Measurements from ENCODE around the gene C6orf120.

The C6orf120 gene

DNA sequence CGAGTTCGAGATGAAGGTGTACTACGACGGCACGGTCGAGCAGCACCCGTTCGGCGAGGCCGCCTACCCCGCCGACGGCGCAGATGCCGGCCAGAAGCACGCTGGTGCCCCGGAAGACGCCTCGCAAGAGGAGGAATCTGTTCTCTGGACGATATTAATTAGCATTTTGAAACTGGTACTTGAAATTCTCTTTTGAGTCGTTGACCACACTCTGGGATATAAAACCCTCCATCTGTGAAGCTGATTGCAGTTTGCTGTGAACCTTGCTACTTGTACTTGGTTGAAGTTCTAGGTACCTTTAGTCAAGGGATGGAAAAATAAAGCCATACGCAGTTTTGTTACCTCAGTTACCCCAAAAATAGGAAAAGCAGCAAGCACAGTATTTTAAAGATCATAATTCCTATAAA is 917 bp downstream of the C6orf120 start:
- TF ChIP-seq EZH2phosphoT487 (IDR thresholded peaks at IDR 0.05; ENCODE audit: low read depth), result no peak
- TF ChIP-seq, protein P1, sequence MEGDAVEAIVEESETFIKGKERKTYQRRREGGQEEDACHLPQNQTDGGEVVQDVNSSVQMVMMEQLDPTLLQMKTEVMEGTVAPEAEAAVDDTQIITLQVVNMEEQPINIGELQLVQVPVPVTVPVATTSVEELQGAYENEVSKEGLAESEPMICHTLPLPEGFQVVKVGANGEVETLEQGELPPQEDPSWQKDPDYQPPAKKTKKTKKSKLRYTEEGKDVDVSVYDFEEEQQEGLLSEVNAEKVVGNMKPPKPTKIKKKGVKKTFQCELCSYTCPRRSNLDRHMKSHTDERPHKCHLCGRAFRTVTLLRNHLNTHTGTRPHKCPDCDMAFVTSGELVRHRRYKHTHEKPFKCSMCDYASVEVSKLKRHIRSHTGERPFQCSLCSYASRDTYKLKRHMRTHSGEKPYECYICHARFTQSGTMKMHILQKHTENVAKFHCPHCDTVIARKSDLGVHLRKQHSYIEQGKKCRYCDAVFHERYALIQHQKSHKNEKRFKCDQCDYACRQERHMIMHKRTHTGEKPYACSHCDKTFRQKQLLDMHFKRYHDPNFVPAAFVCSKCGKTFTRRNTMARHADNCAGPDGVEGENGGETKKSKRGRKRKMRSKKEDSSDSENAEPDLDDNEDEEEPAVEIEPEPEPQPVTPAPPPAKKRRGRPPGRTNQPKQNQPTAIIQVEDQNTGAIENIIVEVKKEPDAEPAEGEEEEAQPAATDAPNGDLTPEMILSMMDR (IDR thresholded peaks at IDR 0.05; ENCODE audit: low read depth, low read length), result no peak
- peaks cover 3% of the 10 kb centered on the region for H3K36me3 ChIP-seq (replicated peaks; ENCODE audit: low read depth, low read length)
- no peaks in the 10 kb centered on the region for H3K9me3 ChIP-seq (ENCODE audit: insufficient read depth, low read length)
- no peaks in the 10 kb centered on the region for H3K27me3 ChIP-seq (ENCODE audit: low read depth, low read length)
- H3K9ac ChIP-seq (ENCODE audit: low read length), result peak overlapping the region; percentile 94
- 0 out of 2 replicates have a peak, but pooled peaks cover 17% of the 10 kb centered on the region for H4K20me1 ChIP-seq (ENCODE audit: insufficient read depth, low read length)
- H3K4me2 ChIP-seq (ENCODE audit: low read length), result peak overlapping the region; percentile 96
- no peak overlapping the region for H2AFZ ChIP-seq (ENCODE audit: low read depth, low read length)
- H3K4me1 ChIP-seq (ENCODE audit: low read length), result peaks cover 22% of the 10 kb centered on the region
- H3K27ac ChIP-seq (ENCODE audit: low read length), result peak overlapping the region; percentile 70
- peaks cover 60% of the 10 kb centered on the region for H3K79me2 ChIP-seq (ENCODE audit: low read length)
- H3K4me3 ChIP-seq (ENCODE audit: low read length), result peak overlapping the region; percentile 97

DNA sequence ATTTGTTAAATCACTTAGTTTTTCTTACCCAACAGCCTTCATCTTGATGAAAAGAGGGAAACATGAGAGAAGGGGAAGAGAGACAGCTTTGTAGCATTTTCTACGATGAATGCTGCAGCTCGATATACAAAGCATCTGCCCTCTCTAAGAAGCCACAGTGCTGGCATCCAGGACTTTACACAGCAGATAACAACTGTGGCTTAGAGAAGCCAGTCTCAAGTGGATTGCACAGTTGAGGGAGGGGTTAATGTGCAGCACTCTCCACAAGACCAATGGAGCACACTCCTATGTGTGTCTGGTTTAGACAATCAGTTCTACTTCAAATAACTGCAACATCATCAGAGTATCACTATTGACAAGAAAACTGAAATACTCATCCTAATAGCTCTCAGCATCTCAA is 5.8 kb downstream of the C6orf120 start:
- Histone ChIP-seq H3K4me3 (ENCODE audit: low read length) (no peak overlapping the region), H3K36me3 (replicated peaks; ENCODE audit: low read depth, low read length) (peaks cover 8% of the 10 kb centered on the region), H3K27me3 (ENCODE audit: low read depth, low read length) (no peaks in the 10 kb centered on the region), H4K20me1 (ENCODE audit: insufficient read depth, low read length) (0 out of 2 replicates have a peak, but pooled peaks cover 17% of the 10 kb centered on the region), H3K79me2 (ENCODE audit: low read length) (peaks cover 28% of the 10 kb centered on the region), H3K9ac (ENCODE audit: low read length) (no peak overlapping the region), H3K4me2 (ENCODE audit: low read length) (no peak overlapping the region), H3K9me3 (ENCODE audit: insufficient read depth, low read length) (no peaks in the 10 kb centered on the region), H2AFZ (ENCODE audit: low read depth, low read length) (no peak overlapping the region), H3K4me1 (ENCODE audit: low read length) (peaks cover 27% of the 10 kb centered on the region), H3K27ac (ENCODE audit: low read length) (no peak overlapping the region)
- TF ChIP-seq, protein P1 (IDR thresholded peaks at IDR 0.05; ENCODE audit: low read depth, low read length), result no peak
- no peak for TF ChIP-seq EZH2phosphoT487 (IDR thresholded peaks at IDR 0.05; ENCODE audit: low read depth)

DNA sequence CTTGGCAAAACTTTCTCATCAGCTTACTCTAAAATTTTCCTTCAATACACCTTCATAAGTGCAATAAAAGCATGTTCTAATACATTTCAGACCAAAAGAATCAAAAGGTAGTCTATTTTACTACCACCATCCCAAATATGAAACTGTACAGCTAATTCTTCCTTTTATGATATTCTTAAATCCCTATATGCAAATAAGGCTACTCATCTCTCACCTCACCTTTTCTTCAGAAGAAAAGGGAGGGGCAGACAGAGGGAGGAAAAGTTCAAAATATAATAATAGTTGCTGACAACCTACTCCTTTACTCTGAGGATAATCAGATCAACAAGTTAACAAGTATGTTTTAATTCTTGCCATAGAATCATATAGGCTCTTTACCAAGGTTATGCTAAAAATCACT is 7.4 kb downstream of the C6orf120 start:
- peaks cover 13% of the 10 kb centered on the region for H3K4me1 ChIP-seq (ENCODE audit: low read length)
- H3K9ac ChIP-seq (ENCODE audit: low read length), result no peak overlapping the region
- no peak overlapping the region for H3K27ac ChIP-seq (ENCODE audit: low read length)
- no peak overlapping the region for H2AFZ ChIP-seq (ENCODE audit: low read depth, low read length)
- H3K36me3 ChIP-seq (replicated peaks; ENCODE audit: low read depth, low read length), result peaks cover 6% of the 10 kb centered on the region
- H3K4me3 ChIP-seq (ENCODE audit: low read length), result no peak overlapping the region
- peaks cover 13% of the 10 kb centered on the region for H3K79me2 ChIP-seq (ENCODE audit: low read length)
- H3K9me3 ChIP-seq (ENCODE audit: insufficient read depth, low read length), result no peaks in the 10 kb centered on the region
- H3K27me3 ChIP-seq (ENCODE audit: low read depth, low read length), result no peaks in the 10 kb centered on the region
- H3K4me2 ChIP-seq (ENCODE audit: low read length), result peak overlapping the region; percentile 0; the same call in 1 of the 2 replicates
- TF ChIP-seq, protein P1 (IDR thresholded peaks at IDR 0.05; ENCODE audit: low read depth, low read length), result no peak
- TF ChIP-seq EZH2phosphoT487 (IDR thresholded peaks at IDR 0.05; ENCODE audit: low read depth), result no peak
- H4K20me1 ChIP-seq (ENCODE audit: insufficient read depth, low read length), result 0 out of 2 replicates have a peak, but pooled peaks cover 6% of the 10 kb centered on the region

DNA sequence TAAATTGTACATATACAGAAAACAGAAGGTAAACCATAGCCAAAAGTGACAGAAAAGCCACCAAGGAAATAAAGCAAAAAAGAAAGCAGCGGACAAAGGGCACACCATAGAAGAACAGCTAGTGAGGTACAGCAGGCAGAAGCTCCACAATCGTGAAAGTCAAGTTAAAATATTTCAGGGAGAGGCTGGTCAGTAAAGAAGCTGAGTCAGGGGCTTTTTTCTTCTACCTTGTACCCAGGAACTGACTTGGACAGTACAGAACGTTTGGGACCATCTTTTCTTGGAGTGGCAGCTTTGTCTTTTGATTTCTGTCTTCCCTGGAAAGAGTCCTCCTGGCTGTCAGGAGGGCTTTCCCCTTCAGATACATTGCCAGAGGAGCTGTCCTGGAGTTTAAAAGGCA is 8.1 kb downstream of the C6orf120 start:
- Histone ChIP-seq H3K27ac (ENCODE audit: low read length) (no peak overlapping the region), H3K4me1 (ENCODE audit: low read length) (peaks cover 11% of the 10 kb centered on the region), H2AFZ (ENCODE audit: low read depth, low read length) (no peak overlapping the region), H3K9ac (ENCODE audit: low read length) (no peak overlapping the region), H3K36me3 (replicated peaks; ENCODE audit: low read depth, low read length) (peaks cover 5% of the 10 kb centered on the region), H4K20me1 (ENCODE audit: insufficient read depth, low read length) (0 out of 2 replicates have a peak, but pooled peaks cover 3% of the 10 kb centered on the region), H3K4me2 (ENCODE audit: low read length) (no peak overlapping the region), H3K79me2 (ENCODE audit: low read length) (peaks cover 6% of the 10 kb centered on the region), H3K9me3 (ENCODE audit: insufficient read depth, low read length) (no peaks in the 10 kb centered on the region), H3K4me3 (ENCODE audit: low read length) (no peak overlapping the region), H3K27me3 (ENCODE audit: low read depth, low read length) (no peaks in the 10 kb centered on the region)
- no peak for TF ChIP-seq EZH2phosphoT487 (IDR thresholded peaks at IDR 0.05; ENCODE audit: low read depth)
